ENCODE results near the gene CCL4. TPM values are rescaled to one million over a fixed set of nuclear protein-coding genes. Genes with fewer than 3 reads are reported as not detected.
"Not testable (repeated sequence)": the region's sequence is repeated elsewhere in the genome, so short reads cannot be mapped to it uniquely, and the experiment has no call there.

The CCL4 gene
- polyA plus RNA-seq, 3 donors from 2014 or later: 748 to 1,008 (median 970) TPM

DNA sequence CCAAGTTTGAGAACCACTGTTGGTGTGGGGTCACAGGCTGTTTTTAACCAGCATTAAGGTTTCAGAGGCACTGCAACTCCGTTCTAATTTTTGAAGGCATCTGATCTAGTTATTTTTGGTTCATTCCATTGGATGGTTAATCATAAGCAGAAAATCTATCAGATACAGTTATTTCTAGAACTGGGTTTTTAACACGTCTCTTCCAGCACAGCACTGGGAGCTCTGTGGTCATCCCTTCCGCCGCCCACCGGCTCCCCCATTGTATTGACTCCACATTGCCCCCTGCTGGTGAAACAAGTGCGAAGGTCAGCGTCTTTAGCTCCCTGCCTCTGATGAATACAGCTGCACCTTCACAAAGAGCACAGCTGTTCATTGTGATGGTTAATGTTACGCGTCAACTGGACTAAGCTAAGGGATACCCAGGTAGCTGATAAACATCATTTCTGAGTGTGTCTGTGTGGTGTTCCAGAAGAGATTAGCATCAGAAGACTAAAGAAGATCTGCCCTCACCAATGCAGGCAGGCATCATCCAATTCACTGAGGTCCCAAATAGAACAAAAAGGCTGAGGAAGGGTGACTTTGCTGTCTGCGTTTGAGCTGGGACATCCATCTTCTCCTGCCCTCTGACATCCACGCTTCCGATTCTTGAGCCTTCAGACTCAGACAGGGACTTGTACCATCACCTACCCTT lies 31.1 kb upstream of the CCL4 start:
- Mint-ChIP-seq H3K27ac (peak overlapping the region; percentile 94 to 100 (median 98)), H3K9me3 (peaks cover 0 to 10% (median 3%) of the 10 kb centered on the region in 6 donors), H3K4me1 (peaks cover 82 to 99% of the 10 kb centered on the region in 2 donors), H3K36me3 (peaks cover 8 to 16% (median 13%) of the 10 kb centered on the region in 3 donors), H3K27me3 (ENCODE audit: low read depth in 3 of 3) (peaks cover 3 to 7% (median 5%) of the 10 kb centered on the region in 3 donors), H3K4me3 (peak overlapping the region; percentile 42 to 91 (median 58))
- peak; percentile 83 to 87 (median 84) for DNase-seq

DNA sequence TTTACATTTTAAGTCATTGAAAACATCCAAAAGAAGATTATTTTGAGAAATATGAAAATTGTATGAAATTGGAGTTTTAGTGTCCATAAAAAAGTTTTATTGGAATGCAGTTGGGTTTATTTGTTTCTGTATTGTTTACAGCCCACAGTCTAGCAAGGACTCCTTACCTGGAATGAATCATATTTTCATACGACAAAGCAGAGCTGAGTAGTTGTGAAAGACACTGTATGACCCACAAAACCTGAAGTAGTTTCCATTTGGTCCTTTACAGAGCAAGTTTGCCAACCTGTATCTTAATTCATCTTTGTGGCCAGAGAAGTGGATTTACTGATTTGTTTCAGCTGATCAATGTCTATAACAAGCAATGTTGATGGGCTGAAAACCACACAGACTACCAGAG lies 29.3 kb upstream of the CCL4 start:
- Mint-ChIP-seq H3K36me3 (peaks cover 15 to 23% (median 20%) of the 10 kb centered on the region in 3 donors), H3K27me3 (ENCODE audit: low read depth in 3 of 3) (peaks cover 5 to 7% (median 5%) of the 10 kb centered on the region in 3 donors), H3K27ac (peak overlapping the region; percentile 94 to 100 (median 98)), H3K4me1 (peaks cover 77 to 98% of the 10 kb centered on the region in 2 donors), H3K9me3 (peaks cover 0 to 12% (median 4%) of the 10 kb centered on the region in 6 donors), H3K4me3 (peak overlapping the region; percentile 15 to 91 (median 61))
- DNase-seq: peak in 1 of 3 donors; percentile 38

DNA sequence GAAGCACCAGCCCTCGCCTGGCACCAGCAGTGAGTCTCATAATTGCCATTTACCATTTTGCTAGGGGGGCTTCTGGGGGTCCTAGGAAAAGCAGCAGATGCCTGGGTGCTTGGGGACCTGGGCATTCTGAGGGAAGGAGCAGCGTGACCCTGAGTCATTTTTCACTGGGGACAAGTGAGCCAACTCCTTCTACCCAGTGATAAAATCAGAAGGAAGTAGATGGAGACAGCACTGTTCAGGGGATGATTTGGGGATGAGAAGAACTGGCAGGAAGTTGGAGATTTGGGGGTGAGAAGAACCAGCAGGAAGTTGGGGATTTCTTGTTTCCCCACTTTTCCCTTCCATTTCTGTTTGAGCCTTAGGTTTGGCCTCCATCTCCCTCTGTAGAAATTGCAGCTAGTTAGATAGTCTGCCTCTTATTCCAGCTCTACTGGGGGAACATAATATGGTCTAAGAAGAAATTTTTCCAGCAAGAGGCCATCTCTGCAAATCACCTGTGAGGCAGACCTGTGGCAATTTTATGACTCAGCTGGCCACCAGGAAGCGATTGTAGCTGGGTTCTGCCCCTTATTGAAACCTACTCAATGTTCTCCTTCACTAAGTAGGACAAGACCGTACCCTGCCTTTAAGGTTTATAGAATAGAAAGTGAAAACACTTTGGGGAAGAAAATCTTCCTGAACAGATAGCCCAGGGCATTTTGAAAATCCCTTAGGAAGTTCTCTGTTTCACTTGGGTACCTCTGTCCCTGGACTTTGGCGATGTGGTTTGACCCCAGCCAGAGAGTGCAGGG lies 21.8 kb upstream of the CCL4 start:
- H3K27ac Mint-ChIP-seq: peak overlapping the region; percentile 98 to 100 (median 100)
- H3K4me1 Mint-ChIP-seq: peaks cover 85 to 96% of the 10 kb centered on the region in 2 donors
- H3K27me3 Mint-ChIP-seq (ENCODE audit: low read depth in 3 of 3): peaks cover 6 to 19% (median 18%) of the 10 kb centered on the region in 3 donors
- peak overlapping the region; percentile 70 to 82 (median 79) for H3K4me3 Mint-ChIP-seq
- H3K9me3 Mint-ChIP-seq, DNase-seq: not testable (repeated sequence)
- H3K36me3 Mint-ChIP-seq: peaks cover 11 to 14% (median 12%) of the 10 kb centered on the region in 3 donors

GRCh38 chr17:36082482-36083120 lies 21.0 kb upstream of the CCL4 start:
- H3K27ac Mint-ChIP-seq: peak overlapping the region; percentile 98 to 100 (median 100)
- H3K9me3 Mint-ChIP-seq, H3K36me3 Mint-ChIP-seq: not testable (repeated sequence)
- H3K4me1 Mint-ChIP-seq: peaks cover 88 to 96% of the 10 kb centered on the region in 2 donors
- DNase-seq: peak; percentile 94 to 95 (median 94)
- H3K4me3 Mint-ChIP-seq: peak overlapping the region; percentile 70 to 82 (median 79)
- peaks cover 6 to 19% (median 18%) of the 10 kb centered on the region in 3 donors for H3K27me3 Mint-ChIP-seq (ENCODE audit: low read depth in 3 of 3)

DNA sequence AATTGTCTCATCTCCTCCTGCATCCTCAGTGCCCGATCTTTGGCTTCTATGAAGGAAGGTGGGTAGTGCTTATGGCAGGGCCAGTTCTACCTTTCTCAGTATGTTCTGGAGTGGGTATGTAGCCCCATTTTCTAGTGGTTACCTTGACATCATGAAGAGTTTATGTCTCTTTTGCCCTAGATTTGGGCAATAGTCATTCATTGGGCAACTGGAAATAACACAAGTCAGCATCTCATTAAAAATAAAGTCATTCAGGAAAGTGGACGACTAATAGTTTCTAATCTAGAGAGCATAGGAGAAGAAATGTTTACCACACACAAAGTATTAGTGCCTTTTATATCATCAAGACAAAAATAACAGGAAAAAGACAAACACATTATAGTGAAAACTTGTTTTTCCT lies 19.9 kb upstream of the CCL4 start:
- not testable (repeated sequence) for H3K9me3 Mint-ChIP-seq, DNase-seq, H3K36me3 Mint-ChIP-seq
- Mint-ChIP-seq H3K4me3 (peak overlapping the region; percentile 43 to 73 (median 69)), H3K27me3 (ENCODE audit: low read depth in 3 of 3) (peaks cover 6 to 19% (median 17%) of the 10 kb centered on the region in 3 donors), H3K4me1 (peaks cover 92 to 97% of the 10 kb centered on the region in 2 donors), H3K27ac (peak overlapping the region; percentile 98 to 100 (median 100))

DNA sequence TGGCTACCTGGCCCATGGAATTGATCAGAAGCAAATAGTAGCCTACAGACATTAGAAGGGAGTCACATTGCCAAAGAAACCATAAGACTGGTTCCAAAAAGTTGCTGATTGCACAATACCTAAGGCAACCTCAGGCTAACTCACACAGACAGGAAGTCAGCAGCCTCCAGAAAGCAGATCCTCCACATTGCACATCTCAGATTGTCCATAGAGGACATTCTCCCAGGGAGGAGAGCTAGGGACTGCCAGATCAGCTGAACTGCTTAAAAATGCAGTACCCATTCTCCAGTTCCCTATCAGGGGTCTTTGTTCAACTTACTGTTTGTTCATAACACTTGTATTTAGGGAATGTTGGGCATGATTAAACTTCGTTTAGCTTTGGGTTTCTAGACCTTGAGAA lies 17.9 kb upstream of the CCL4 start:
- H3K4me3 Mint-ChIP-seq: peak overlapping the region; percentile 8 to 70 (median 62)

GRCh38 chr17:36086791-36087190 lies 16.8 kb upstream of the CCL4 start:
- H3K9me3 Mint-ChIP-seq: no peaks in the 10 kb centered on the region
- peaks cover 18 to 31% (median 29%) of the 10 kb centered on the region in 3 donors for H3K27me3 Mint-ChIP-seq (ENCODE audit: low read depth in 3 of 3)
- peak overlapping the region in 3 of 5 donors; percentile 18 to 64 (median 36) for H3K4me3 Mint-ChIP-seq
- peaks cover 96 to 100% of the 10 kb centered on the region in 2 donors for H3K4me1 Mint-ChIP-seq
- no peak for DNase-seq
- peaks cover 4 to 12% (median 4%) of the 10 kb centered on the region in 3 donors for H3K36me3 Mint-ChIP-seq
- peak overlapping the region; percentile 81 to 98 (median 89) for H3K27ac Mint-ChIP-seq

More for the DNA sequence above, 17.9 kb upstream of the CCL4 start:
- Mint-ChIP-seq H3K9me3 (no peaks in the 10 kb centered on the region), H3K36me3 (peaks cover 4 to 12% (median 4%) of the 10 kb centered on the region in 3 donors), H3K27ac (peak overlapping the region; percentile 96 to 100 (median 99)), H3K4me1 (peaks cover 98 to 100% of the 10 kb centered on the region in 2 donors), H3K27me3 (ENCODE audit: low read depth in 3 of 3) (peaks cover 18 to 31% (median 31%) of the 10 kb centered on the region in 3 donors)
- peak in 2 of 3 donors; percentile 46 to 50 for DNase-seq

- Mint-ChIP-seq H3K4me3 (peak overlapping the region; percentile 26 to 93 (median 83)), H3K36me3 (peaks cover 4 to 12% (median 4%) of the 10 kb centered on the region in 3 donors), H3K27ac (peak overlapping the region; percentile 91 to 99 (median 96)), H3K4me1 (peaks cover 96 to 100% of the 10 kb centered on the region in 2 donors), H3K27me3 (ENCODE audit: low read depth in 3 of 3) (peaks cover 15 to 26% (median 25%) of the 10 kb centered on the region in 3 donors)
- not testable (repeated sequence) for DNase-seq, H3K9me3 Mint-ChIP-seq
These were observed 16.2 kb upstream of the CCL4 start for GRCh38 chr17:36087471-36087870.

DNA sequence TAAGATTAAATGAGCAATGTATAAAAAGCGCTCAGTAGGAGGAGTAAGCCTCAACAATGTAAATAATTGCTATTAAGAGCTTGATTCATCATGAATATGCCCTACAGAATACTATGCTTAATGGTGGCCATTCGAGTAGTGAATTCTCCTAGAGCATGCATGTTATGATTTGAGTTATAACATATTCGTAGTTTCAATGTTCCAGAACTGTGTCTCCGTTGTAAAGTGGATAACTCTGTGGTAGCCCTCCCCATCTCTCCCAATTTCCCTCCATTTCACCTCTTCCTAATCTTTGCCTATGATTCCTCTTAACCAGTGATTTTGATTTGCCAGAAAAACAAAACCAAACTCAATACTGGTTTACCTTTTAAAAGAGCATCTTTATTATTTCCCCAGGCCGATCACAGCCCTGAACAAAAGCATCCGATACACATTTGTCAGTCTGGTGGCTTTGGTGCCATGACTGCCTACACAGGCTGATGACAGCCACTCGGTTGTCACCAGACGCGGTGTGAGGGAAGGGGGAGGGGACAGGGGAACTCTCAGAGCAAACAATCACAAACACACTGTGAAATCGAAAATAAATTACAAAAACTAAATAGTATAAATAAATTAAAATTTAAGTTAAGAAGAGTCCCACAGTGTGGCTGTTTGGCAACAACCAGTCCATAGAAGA lies 15.6 kb upstream of the CCL4 start:
- DNase-seq: peak; percentile 60 to 63 (median 61)
- not testable (repeated sequence) for H3K9me3 Mint-ChIP-seq
- peaks cover 95 to 100% of the 10 kb centered on the region in 2 donors for H3K4me1 Mint-ChIP-seq
- H3K36me3 Mint-ChIP-seq: peaks cover 4 to 12% (median 4%) of the 10 kb centered on the region in 3 donors
- H3K27me3 Mint-ChIP-seq (ENCODE audit: low read depth in 3 of 3): peaks cover 12 to 23% (median 20%) of the 10 kb centered on the region in 3 donors
- H3K27ac Mint-ChIP-seq: peak overlapping the region; percentile 91 to 99 (median 96)
- peak overlapping the region; percentile 83 to 93 (median 89) for H3K4me3 Mint-ChIP-seq

DNA sequence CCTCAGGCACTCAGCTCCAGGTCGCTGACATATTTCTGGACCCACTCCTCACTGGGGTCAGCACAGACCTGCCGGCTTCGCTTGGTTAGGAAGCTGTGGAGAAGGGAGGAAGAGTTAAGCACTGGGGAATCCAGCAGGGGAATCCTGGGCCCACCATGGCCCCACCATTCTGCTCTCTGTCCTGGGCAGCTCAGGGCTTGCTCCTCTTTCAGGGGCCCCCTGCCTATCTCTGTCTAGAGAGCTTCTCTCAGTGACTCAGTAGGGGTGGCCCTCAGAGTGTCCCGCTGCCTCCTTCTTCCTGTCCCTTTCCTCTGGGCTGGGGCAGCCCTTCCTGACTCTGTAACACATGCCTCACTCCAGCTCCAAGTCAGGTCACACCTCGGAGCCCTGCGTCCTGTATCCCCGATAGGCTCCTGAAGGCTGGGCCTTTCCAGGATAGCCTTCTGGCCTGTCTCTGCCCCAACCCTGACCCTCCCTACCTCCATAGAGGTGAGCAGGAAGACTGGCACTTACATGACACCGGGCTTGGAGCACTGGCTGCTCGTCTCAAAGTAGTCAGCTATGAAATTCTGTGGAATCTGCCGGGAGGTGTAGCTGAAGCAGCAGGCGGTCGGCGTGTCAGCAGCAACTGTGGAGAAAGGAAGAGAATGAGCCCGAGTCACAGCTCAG lies 14.8 kb upstream of the CCL4 start:
- peak overlapping the region; percentile 91 to 99 (median 96) for H3K27ac Mint-ChIP-seq
- no peaks in the 10 kb centered on the region for H3K9me3 Mint-ChIP-seq
- H3K4me1 Mint-ChIP-seq: peaks cover 91 to 100% of the 10 kb centered on the region in 2 donors
- peak overlapping the region; percentile 83 to 93 (median 89) for H3K4me3 Mint-ChIP-seq
- peaks cover 12 to 23% (median 20%) of the 10 kb centered on the region in 3 donors for H3K27me3 Mint-ChIP-seq (ENCODE audit: low read depth in 3 of 3)
- peaks cover 4 to 15% (median 7%) of the 10 kb centered on the region in 3 donors for H3K36me3 Mint-ChIP-seq
- no peak for DNase-seq

DNA sequence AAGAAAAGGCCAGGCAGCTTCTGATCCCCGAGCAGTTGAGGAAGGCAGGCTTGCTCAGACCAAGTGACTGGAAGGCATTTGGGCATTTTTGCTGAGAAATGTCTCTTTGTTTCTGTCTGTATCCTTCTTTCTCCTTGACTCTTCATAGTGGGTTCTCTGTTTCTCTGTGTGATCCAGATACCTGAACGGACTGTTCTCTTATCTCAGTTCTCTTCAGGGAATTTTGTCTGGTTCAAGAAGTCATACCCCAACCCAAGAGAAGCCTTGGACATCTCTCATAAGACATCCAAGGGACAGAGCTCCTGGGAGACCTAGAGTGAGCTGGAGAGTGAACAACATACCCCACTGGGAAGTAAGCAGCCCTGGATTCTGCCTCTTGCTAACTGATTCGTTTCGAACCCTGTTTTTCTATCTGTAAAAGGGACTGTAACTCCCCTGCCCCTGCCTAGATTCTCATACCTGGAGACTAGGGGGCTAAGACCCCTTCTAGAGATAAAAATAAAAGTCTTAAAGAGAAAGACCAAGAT lies 14.2 kb upstream of the CCL4 start:
- H3K4me3 Mint-ChIP-seq: peak overlapping the region; percentile 83 to 93 (median 89)
- no peaks in the 10 kb centered on the region for H3K9me3 Mint-ChIP-seq
- no peak for DNase-seq
- H3K4me1 Mint-ChIP-seq: peaks cover 89 to 100% of the 10 kb centered on the region in 2 donors
- H3K27me3 Mint-ChIP-seq (ENCODE audit: low read depth in 3 of 3): peaks cover 14 to 23% (median 20%) of the 10 kb centered on the region in 3 donors
- peaks cover 4 to 15% (median 7%) of the 10 kb centered on the region in 3 donors for H3K36me3 Mint-ChIP-seq
- peak overlapping the region; percentile 91 to 99 (median 96) for H3K27ac Mint-ChIP-seq

Measured in immature natural killer cell (primary cell).